Stimulated activated CD8-positive, alpha-beta memory T cell treated with anti-CD3 and anti-CD28 coated beads, Interleukin-15, amount 100 ng/mL, for 4 hours (primary cell): ENCODE measurements around the gene DOK7.

Source experiments
- DNase-seq, 2 donors: peaks; one replicate each; pipeline ENCODE4 v3.0.0-alpha.2; 2020; ENCODE audit warnings: low read depth in 2 of 2

DOK7 gene

DNA sequence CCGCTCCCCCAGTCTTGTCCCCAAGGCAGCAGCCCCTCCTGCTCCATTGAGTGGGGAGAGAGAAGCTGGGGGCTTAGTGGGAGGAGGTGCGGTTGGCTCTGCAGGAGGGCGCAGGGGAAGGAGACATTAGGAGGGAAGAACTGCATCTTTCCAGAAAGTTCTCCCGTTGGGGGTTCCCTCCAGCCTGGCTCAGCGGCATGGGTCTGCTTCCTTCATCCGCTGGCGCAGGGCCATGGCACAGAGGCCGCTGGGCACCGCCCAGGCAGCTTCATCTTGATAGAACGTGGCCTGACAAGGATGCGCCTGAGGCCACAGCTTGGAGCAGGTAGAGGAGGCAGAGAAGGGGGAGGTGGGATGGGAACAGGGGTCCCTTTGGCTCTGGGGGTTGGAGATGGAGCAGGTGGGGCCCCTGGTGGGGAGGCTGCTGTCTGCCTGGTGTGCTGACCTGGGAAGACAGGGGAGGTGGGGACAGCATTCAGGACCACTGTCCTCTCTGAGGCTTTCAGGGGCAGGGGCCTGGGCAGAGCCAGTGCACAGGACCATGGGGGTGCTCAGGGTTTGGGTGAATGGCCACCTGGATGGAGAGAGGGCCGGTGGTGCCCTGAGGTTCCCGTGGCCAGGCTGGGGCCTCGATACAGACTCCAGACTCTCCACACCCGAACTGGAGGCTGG is 12.1 kb downstream of the DOK7 start:
- no peak for DNase-seq

DNA sequence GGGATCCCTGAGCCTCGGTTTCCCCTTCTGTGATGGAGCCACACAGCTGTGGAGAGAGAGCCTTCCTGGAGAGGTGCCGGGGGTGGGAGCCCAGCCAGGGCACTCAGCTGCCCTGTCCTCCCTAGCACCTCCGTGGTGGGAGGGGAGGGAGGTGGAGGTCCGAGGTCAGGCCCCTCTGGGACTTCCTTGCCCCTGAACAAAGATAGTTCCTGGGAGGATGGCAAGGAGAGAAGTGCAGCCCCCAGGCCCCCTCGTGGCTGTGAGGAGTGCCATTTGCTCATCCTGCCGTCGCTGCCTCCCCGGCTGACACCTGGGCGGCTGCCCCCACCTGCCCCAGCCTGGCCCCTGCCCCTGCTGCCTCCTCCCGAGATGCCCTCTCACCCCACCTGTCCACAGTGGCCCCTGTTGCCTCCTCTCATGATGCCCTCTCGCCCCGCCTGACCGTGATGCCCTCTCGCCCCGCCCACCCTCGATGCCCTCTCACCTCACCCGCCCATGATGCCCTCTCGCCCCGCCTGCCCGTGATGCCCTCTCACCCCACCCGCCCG is 12.7 kb downstream of the DOK7 start:
- DNase-seq, result no peak

DNA sequence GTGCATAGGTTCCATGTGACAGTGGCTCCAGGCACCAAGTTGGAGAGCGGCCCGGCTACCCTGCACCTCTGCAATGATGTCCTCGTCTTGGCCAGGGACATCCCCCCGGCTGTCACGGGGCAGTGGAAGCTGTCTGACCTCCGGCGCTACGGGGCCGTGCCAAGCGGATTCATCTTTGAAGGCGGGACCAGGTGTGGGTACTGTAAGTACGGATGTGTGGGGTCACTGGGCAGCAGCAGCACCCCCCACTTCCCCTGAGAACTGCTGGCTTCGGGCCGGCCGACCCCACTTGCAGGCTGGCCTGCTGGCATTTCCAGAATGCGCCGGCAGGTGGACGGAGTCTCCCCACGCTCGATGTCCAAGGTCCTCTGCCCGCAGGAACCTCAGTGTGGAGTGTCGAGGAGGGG is 13.2 kb downstream of the DOK7 start:
- no peak for DNase-seq

DNA sequence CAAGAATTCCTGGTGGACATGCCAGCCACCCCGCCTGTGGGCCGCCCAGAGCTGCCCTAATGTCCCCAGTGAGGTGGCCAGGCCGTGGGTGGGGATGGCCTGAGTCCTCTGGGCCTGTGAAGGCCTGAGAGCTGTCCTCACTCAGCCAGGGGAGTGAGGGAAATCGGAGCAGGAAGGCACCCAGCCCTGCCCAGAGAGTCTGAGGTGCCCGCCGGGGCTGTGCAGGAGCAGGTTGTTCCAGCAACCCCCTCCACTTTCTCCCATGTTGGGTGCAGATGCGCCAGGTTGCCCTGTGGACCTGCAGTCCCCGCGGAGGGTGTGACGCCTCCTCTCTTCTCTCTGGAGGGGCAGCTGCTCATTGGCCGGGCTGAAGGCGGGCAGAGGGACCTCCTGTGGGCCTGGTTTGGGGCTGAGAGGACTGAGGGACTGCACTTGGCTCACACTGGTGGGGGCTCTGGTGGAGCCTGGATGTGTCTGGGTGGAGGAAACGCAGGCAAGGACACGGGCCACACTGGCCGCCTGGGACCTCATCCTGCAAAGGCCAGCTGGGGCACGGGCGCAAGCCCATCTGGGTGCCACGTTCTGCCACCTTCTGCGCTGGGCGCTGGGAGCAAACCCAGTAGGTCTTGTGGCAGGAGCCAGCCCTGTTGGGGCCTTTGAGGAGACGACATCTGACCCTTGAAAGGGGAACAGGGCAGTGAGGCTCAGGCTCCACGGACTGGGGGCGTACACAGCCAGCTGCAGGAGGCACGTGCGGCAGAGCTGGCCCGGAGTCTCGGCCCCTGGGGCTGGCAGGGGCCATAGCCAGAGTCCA is 14.0 kb downstream of the DOK7 start:
- no peak for DNase-seq

DNA sequence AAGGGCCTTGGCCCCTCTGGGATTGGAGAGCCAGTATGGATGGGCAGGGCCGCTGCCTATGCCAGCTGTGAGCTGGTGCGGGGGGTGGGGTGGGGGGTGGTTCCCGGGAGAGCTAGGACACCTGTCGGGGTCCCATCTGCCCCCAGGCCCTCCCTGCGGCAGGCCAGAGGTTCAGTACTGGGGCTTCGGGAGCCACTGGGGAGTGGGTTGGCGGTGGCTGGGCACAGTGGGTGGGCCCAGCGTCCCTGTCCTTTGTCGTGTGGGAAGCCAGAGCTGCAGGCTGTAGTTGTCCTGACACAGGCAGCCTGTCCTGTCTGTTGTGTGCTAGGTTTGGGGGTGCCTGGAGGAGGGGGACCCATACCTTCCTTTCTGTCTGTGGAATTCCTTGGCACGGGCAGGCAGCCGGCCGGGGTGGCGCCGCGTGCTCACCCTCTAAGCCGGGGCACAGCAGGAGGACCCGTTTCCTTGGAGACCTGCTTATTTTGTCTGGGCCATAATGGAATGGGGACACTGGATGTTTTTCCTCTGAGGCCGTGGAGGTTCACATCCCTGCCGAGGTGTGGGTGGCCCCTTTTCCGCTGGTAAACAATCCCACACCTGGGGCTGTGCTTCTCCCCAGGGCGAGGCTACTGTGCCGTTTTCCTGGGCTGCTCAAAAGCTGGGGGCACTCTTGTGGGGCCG is 14.8 kb downstream of the DOK7 start:
- DNase-seq, result no peak

DNA sequence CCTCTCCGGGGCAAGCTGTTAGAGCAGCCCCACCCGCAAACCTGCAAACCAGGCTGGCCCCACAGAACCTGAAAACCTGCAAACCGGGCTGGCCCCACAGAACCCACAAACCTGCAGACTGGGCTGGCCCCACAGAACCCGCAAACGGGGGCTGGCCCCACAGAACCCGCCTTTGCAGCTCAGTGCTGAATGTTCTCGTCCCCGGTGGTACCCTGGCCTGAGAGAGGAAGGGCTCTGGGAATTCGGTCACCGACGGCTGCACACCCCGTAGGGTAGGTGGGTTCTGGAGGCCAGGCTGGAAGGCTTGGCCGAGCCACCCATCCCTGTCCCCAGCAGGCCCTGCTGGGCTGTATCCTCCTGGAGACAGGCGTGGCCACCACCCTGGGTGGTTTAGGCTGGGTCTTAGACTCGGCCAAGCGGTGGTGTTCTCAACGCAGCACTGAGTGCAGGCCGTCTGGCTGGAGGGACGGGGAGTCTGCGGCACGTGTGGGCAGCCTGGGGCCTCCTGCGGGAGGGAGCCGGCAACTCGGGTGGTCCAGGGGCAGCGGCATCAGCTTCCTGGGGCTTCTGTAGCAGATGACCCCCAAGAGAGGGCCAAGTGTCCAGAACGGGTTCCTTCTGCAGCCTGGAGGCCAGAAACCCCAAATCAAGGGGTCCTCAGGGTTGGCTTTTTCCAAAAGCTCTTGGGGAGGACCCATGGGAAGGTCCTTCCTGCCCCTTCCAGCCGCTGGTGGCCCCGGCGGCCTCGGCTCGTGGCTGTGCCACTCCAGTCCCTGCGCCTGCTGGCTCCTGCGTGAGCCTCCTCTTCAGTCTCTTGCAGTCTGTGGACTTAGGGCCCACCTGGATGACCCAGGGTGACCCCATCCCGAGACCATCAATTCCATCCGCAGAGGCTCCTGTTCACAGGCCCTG is 15.6 kb downstream of the DOK7 start:
- no peak for DNase-seq

DNA sequence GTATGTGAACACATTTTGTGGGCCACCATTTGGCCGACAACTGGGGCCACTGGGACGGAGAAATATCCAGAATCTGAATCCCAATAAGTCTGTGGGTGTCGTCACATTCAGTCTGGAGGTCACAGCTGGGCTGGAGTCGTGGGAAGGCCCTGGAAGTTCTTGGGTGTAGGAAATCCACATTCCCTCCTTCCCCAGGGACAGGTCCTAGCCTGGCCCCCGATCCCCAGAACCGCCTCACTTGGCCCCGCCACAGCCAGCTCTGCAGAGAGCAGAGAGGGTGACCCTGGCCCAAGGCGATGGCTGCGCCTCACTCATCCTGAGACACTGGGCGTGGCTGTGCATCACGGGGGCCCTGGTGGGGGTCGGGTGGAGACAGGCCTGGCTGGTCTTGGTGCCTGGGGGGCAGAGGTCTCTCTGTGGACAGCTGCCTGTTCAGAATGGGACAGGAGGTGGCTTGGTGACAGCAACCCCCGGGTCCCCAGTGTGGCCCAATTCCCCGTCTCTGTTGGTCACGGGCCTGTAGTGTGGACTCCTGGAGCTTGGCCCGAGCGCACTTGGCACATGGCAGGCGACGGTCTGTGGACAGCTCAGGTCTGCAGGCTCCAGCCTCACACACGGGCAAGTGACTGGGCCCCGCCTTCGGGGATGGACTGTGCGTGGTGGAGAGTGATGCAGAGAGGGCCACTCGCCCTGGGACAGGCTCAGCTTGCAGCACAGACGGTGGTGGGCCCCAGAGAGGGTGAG is 16.4 kb downstream of the DOK7 start:
- DNase-seq, result no peak

DNA sequence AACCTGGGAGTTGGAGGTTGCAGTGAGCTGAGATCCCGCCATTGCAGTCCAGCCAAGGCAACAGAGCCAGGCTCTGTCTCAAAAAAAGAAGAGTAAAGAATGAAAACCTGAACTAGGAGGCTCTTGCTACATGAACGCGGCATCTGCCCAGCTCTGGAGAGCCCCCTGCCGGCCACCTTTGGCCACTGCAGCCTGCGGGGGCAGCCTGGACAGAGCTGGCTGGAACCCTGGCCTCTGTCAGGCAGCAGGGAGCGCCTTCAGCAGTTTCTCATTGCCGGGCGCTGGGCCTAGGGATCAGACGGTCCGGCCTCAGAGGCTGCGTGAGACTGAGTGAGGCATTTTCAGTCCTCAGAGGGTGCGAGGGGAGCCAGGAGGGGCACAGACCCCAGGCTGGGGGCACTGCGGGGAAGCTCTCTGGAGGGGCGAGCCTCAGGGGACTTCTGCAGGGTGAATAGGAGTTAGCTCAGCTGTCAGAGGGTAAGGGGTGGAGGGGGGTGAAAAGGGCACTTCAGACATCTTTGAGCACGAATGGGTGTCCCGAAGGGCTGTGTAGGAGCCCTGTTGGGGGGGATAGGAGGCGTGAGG is 17.5 kb downstream of the DOK7 start:
- DNase-seq, result peak; percentile 33 to 42

DNA sequence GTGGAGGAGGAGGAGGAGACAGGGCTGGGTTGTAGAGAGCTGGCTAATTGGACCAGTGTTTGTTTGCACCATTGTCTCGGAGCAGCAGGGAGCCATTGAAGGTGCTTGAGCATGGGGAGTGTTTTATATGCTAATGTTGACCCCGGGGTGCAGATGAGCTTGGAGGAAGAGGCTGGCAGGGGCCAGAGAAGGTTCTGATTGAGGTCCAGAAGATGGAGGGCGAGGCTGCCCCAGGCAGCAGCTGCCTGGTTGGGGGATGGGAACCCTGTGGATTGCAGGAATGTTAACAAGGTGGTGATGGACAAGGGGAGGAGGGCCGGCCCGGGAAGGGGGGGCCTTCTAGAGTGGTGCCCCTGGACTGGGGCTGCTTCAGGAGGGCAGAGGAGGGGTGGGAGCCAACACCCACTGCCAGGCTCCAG is 18.0 kb downstream of the DOK7 start:
- no peak for DNase-seq

DNA sequence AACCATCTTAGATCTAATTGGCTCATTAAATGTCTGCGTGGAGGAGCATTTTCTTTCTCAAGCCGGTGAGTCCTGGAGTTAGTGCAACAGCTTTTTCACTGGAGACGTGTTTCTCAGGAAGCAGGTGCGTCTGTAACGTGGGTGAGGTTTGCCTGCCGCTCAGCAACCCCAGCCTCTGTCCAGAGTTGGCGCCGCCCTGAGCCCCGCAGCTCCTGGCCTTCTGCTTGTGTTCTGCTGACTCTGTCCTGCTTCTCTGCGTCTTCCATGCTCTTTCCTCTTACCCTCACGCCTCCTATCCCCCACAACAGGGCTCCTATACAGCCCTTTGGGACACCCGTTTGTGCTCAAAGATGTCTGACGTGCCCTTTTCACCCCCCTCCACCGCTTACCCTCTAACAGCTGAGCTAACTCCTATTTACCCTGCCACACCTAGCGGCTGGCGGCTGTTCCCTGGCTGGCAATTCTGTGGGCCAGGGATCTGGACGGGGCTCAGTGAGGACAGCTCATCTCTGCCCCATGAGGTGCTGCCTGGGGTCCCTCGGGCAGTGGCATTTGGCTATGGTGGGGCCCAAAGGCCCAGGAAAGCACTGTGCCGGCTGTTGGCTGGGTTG is 18.8 kb downstream of the DOK7 start:
- no peak for DNase-seq

DNA sequence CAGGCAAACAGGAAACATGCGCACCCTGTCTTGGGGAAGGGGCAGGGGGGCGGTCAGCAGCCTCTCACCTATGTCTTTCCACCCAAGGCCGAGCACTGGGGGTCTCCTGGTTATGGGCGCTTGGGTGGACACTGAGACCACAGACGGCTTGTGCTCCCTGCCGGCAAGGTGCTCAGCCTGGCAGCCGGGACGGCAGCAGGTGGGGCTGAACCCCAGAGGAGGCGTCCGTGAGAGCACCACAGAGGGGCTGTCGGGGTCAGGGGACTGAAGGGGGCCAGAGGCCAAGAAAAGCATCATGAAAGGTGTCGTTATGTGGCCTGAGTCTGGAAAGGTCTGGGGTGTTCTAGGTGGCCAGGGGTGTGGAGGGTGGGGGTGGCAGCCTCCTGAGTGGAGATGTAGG is 19.6 kb downstream of the DOK7 start:
- no peak for DNase-seq

DNA sequence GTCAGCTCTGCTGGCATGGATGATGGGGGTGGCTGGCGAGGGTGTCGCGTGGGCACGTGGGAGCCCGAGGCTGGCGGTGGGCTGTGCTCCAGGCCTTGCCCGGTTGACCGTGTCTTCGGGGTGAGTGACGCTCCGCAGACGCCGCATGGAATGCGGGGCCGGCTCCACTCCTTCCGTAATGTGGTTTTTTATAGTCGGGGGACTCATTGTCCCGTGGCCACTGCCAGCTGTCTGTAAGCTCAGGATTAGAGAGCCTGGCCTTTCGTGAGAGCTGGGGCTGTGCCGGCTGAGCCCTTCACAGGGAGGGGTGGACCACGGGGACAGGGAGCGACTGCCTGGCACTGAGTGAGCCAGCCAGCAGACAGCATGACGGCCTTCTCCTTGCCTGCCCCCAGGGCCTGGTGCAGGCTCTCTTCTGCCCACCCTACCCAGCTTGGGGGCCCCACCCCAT is 20.4 kb downstream of the DOK7 start:
- no peak for DNase-seq

DNA sequence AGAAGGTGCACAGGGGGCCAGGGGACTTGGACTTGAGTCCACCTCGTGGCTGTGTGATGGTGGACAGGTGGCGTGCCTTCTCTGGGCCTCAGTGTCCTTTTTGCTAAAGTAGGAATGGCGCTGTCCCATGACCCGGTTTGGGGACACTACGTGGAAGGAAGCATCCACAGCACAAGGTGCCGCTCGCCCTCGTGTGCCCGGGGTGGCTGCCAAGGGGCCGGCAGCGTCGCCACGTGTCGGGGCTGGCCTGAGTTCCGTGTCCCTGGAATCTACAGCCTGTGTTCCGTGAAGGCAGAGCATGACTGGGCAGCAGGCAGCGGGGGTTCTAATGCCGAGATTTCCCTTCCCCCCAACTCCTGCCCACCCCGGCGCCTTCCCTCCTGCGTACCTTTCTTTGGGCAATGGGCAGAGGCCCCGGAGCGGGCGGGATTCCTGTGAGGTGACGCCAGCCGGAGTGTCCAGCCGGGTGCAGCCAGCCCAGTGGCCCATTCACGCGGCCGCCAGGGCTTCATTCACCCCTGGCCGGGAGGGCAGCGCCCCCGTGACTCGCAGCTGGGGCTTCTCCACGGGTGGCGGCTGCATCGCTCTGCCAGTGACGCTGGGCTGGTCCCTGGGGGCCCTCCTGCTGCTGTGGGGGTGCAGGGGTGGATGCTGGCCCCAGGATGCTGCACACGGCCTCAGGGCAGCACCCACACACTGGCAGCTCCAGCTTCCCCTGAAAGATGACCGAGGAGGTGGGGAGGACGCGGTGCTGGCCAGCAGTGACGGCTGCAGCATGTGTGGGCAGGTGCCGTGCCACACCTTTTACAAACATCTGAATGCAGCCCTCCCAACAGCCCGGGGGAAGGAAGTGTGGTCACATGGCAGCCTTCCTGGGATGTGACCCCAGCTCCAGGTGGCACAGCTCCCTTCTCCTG is 21.2 kb downstream of the DOK7 start:
- DNase-seq, result no peak

DNA sequence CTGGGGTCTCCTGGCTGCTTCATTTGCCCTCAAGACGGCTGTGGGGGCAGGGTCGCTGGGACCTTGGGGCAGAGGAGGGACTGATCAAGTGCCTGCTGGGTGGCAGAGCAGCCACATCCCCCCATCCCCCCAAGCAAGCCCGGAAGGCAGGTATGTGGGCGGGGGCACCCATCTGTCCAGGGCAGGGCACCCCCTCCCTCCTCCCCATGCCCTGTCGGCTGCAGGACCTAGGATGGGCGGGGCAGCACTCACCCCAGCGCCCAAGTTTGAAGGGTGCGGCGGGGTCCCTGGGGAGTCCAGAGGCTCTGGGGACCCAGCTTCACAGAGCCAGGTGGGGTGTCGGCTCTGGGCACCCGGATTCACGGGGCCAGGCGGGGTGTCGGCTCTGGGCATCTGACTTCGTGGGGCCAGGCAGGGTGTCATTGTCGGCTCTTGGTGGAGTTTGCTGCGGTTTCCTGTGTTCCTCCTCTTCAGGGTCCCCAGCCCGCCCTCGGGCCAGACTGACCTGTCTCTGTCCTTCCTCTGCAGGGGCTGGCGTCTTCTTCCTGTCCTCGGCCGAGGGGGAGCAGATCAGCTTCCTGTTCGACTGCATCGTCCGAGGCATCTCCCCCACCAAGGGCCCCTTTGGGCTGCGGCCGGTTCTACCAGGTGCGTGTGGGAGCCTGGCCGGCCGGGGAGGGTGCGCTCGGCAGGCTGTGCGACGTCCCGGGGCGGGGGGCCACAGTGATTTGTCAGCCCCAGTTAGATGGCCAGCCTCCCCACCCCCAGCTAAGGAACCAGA is 22.1 kb downstream of the DOK7 start:
- DNase-seq, result no peak

DNA sequence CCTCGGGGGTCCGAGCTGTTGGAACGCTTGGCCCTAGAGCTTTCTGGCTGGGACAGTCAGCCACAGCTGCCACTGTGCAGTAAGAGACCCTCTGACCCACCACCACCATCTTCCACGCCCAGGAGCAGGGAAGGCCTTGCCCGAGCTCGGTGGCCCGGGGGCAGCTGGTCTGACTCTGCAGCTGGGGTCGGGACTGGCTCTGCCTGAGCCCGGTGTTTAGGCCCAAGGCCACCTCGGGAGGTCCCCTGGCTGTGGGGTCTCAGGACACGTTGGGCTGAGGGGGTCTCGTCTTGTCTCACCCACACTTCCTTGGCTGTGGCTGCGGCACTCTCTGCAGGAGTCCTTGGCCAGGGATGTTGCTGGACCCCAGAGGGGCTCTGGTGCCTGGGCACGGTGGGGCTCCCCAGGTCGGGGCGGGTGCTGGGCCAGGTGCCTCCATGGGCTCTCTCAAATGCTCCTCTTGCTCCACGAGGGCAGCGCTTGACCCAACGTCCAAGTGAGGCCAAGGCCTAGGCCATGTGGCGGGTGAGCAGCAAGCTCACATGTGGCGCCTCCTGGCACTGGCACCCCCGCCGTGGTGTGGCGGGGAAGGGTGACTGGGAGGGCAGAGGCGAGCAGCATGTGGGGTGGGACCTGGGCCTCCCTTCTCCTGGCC is 22.9 kb downstream of the DOK7 start:
- DNase-seq, result no peak

DNA sequence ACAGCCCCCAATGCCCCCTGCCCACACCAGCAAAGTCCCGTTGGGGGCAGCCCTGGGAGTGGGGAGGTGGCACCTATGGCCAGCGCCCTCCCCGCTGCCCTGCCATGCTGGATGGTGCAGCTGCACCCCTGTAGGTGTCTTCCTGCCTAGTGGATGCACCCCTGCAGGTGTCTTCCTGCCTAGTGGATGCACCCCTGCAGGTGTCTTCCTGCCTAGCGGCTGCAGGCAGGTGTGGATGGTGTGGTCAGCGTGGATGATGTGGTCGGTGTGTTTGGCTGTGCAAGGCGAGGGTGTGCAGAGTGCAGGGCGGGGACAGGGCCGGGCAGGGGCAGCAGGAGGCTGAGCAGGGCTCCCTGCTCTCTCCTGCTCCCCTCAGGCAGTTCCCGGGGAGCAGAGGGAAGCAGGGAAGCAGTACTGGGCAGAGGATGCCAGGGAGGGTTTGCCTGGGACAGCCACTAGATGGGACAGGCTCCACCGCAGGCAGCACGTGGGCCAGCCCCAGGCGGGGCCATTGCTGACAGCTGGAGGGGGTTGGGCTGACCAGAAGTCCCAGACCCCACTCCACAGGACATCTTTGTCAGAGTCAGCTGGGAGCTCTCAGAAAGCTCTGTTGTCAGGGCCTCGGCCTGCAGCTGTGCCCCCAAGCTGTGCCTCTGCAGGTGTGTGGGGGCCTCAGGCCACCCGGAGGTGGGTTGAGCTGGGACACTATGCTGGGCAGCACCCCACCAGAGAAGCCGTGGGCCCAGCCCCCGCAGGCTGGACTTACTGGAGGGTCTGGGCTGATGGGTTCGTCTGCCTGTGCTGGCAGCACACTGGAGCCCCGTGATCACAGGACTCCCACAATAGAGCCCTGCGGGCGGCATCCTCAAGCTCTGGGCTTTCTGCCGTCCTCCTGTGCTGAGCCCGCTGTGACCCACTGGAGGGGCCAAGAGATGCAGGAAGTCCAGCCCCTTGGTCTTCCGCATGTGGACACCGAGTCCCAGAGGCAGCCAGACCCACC is 23.7 kb downstream of the DOK7 start:
- no peak for DNase-seq
